ENCODE data around the gene DNAJB1. TPM values are rescaled to one million over a fixed set of nuclear protein-coding genes. Genes with fewer than 3 reads are reported as not detected.
A peak's percentile ranks its signal among the peaks of the same experiment; 100 is the strongest.
"Not testable (repeated sequence)": the region's sequence is repeated elsewhere in the genome, so short reads cannot be mapped to it uniquely, and the experiment has no call there.

The DNAJB1 gene
- total RNA-seq, 1 donor, result 70.9 TPM

GRCh38 chr19:14544047-14544446 lies 25.9 kb upstream of the DNAJB1 start:
- peaks cover 5% of the 10 kb centered on the region for H4K20me1 ChIP-seq (ENCODE audit: insufficient read depth, low read length)
- H3K4me2 ChIP-seq (ENCODE audit: insufficient read depth, low read length), result no peak overlapping the region
- no peaks in the 10 kb centered on the region for H3K27me3 ChIP-seq (ENCODE audit: insufficient read depth, low read length)
- H3K4me3 ChIP-seq (ENCODE audit: insufficient read depth, low read length), result no peak overlapping the region
- no peaks in the 10 kb centered on the region for H3K36me3 ChIP-seq (ENCODE audit: insufficient read depth, low read length)
- TF ChIP-seq CTCF (IDR thresholded peaks at IDR 0.05; ENCODE audit: extremely low read depth, low read depth, low read length), result no peak
- H3K4me1 ChIP-seq (ENCODE audit: insufficient read depth, low read length), result no peaks in the 10 kb centered on the region
- peak; percentile 67 for DNase-seq (ENCODE audit: insufficient read length, low spot score, missing footprints)
- H3K79me2 ChIP-seq (ENCODE audit: insufficient read depth, low read length), result peaks cover 24% of the 10 kb centered on the region
- no peak overlapping the region for H2AFZ ChIP-seq (ENCODE audit: low read length)
- H3K9me3 ChIP-seq (ENCODE audit: low read depth, low read length), result no peaks in the 10 kb centered on the region
- no peak overlapping the region for H3K27ac ChIP-seq (ENCODE audit: low read depth, low read length)

GRCh38 chr19:14542711-14543328 lies 24.6 kb upstream of the DNAJB1 start:
- Histone ChIP-seq H2AFZ (ENCODE audit: low read length) (no peak overlapping the region), H3K27me3 (ENCODE audit: insufficient read depth, low read length) (no peaks in the 10 kb centered on the region), H3K9me3 (ENCODE audit: low read depth, low read length) (no peaks in the 10 kb centered on the region), H3K79me2 (ENCODE audit: insufficient read depth, low read length) (peaks cover 28% of the 10 kb centered on the region), H3K4me1 (ENCODE audit: insufficient read depth, low read length) (no peaks in the 10 kb centered on the region), H3K4me3 (ENCODE audit: insufficient read depth, low read length) (no peak overlapping the region), H3K27ac (ENCODE audit: low read depth, low read length) (no peak overlapping the region), H3K36me3 (ENCODE audit: insufficient read depth, low read length) (no peaks in the 10 kb centered on the region), H4K20me1 (ENCODE audit: insufficient read depth, low read length) (peaks cover 9% of the 10 kb centered on the region), H3K4me2 (ENCODE audit: insufficient read depth, low read length) (no peak overlapping the region)
- no peak for TF ChIP-seq CTCF (IDR thresholded peaks at IDR 0.05; ENCODE audit: extremely low read depth, low read depth, low read length)
- peak; percentile 86 for DNase-seq (ENCODE audit: insufficient read length, low spot score, missing footprints)

- not testable (repeated sequence) for H4K20me1 ChIP-seq (ENCODE audit: insufficient read depth, low read length); H3K9me3 ChIP-seq (ENCODE audit: low read depth, low read length); H3K4me2 ChIP-seq (ENCODE audit: insufficient read depth, low read length); H3K4me3 ChIP-seq (ENCODE audit: insufficient read depth, low read length); H3K27ac ChIP-seq (ENCODE audit: low read depth, low read length); H3K27me3 ChIP-seq (ENCODE audit: insufficient read depth, low read length); H3K4me1 ChIP-seq (ENCODE audit: insufficient read depth, low read length); H3K36me3 ChIP-seq (ENCODE audit: insufficient read depth, low read length); H2AFZ ChIP-seq (ENCODE audit: low read length)
- DNase-seq (ENCODE audit: insufficient read length, low spot score, missing footprints), result peak; percentile 25
- peaks cover 31% of the 10 kb centered on the region for H3K79me2 ChIP-seq (ENCODE audit: insufficient read depth, low read length)
Measured at GRCh38 chr19:14541979-14542378, 23.8 kb upstream of the DNAJB1 start.

- Histone ChIP-seq H3K4me2 (ENCODE audit: insufficient read depth, low read length) (no peak overlapping the region), H3K4me1 (ENCODE audit: insufficient read depth, low read length) (no peaks in the 10 kb centered on the region), H4K20me1 (ENCODE audit: insufficient read depth, low read length) (peaks cover 9% of the 10 kb centered on the region), H3K27ac (ENCODE audit: low read depth, low read length) (no peak overlapping the region), H3K9me3 (ENCODE audit: low read depth, low read length) (no peaks in the 10 kb centered on the region), H3K4me3 (ENCODE audit: insufficient read depth, low read length) (no peak overlapping the region), H3K79me2 (ENCODE audit: insufficient read depth, low read length) (peaks cover 34% of the 10 kb centered on the region), H3K27me3 (ENCODE audit: insufficient read depth, low read length) (no peaks in the 10 kb centered on the region), H3K36me3 (ENCODE audit: insufficient read depth, low read length) (no peaks in the 10 kb centered on the region), H2AFZ (ENCODE audit: low read length) (no peak overlapping the region)
- TF ChIP-seq CTCF (IDR thresholded peaks at IDR 0.05; ENCODE audit: extremely low read depth, low read depth, low read length), result no peak
- peak; percentile 3 for DNase-seq (ENCODE audit: insufficient read length, low spot score, missing footprints)
Measured at GRCh38 chr19:14540741-14541525, 22.7 kb upstream of the DNAJB1 start.
